Non-pigmented ciliary epithelial cell (primary cell): ENCODE results near the gene TCF7L2.

Experiments
- DNase-seq: peaks from one replicate; pipeline ENCODE4 v3.0.0-alpha.2; 2010; ENCODE audit warnings: low read depth

Gene TCF7L2

GRCh38 chr10:113023017-113023416 lies 73.0 kb downstream of the TCF7L2 start:
- DNase-seq, result no peak

DNA sequence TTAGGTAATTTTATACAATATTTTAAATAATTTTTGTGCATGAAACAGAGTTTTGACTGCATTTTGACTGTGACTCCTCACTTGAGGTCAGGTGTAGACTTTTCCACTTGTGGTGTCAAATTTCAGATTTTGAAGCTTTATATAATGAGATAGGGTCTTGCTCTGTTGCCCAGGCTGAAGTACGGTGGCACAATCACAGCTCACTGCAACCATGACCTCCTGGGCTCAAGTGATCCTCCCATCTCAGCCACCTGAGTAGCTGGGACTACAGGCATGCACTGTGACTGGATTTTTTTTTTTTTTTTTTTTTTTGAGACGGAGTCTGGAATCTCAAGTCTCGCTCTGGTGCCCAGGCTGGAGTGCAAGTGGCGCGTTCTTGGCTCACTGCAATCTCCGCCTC lies 74.9 kb downstream of the TCF7L2 start:
- DNase-seq, result no peak

GRCh38 chr10:113025487-113025886 lies 75.4 kb downstream of the TCF7L2 start:
- DNase-seq, result no peak

DNA sequence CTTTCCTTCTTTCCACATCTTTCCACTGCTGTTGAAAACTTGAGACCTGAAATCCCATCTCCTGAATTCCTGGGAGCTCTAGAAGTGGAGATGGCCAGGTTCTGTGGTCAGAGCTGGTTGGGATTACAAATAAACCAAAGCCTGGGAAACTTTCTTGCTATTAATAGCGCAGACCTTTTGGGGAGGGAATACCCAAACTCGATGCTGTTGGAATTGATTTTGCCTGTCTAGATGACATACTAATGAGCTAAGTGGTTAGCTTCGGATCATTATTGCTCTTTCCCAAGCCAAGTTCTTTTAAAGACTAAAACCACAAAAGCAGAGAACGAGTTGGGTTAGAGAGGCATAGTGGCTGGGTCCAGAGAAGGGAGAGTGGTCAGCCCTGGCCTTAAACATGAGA lies 76.6 kb downstream of the TCF7L2 start:
- peak; percentile 35 for DNase-seq

GRCh38 chr10:113027230-113027573 lies 77.2 kb downstream of the TCF7L2 start:
- no peak for DNase-seq

- no peak for DNase-seq
Measured at GRCh38 chr10:113027574-113028455, 77.8 kb downstream of the TCF7L2 start.

DNA sequence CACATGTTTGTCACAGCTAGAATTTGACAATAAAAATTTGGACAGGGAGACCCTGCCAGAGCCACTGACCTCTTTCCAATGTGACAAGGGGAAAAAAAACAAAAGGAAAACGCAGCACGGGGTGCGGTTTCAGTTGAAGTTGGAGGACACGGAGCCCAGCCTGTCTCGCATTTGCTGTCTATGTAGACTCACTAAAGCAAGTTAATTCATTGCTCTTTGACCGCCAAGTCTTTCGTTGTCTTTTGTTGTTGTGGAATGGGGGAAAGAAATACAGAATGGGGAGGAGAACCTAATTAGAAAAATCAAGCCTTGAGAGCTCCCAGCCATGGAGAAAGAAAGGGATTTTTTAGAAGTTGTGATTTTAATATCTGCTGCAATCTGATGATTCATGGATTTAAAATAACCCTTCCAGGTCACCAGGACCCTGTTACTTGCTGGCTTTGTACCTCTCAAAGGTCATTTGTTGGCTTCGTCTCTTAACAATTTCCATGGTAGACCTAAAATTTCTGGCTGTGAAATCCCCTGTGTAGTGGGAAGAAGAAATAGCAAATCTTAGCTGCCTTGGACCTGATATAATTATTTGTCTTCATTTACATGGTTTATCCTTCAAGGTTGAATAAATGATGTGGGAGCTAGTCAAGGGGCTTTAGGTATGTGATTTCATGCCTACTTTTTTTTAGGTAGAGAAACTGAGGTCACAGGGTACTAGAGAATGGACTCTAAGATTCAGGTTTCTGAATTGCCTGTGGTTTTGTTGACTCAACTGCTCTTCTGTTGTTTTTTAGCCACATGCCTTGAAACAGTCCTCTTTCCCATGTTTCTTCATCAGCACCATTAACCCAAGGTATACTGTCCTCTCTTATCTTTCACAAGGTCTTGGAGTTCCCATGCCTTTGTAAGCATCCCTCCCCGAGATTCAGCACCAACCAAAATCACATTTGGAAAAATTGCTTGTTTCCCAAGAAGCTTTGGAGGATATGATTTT lies 78.7 kb downstream of the TCF7L2 start:
- DNase-seq, result no peak

DNA sequence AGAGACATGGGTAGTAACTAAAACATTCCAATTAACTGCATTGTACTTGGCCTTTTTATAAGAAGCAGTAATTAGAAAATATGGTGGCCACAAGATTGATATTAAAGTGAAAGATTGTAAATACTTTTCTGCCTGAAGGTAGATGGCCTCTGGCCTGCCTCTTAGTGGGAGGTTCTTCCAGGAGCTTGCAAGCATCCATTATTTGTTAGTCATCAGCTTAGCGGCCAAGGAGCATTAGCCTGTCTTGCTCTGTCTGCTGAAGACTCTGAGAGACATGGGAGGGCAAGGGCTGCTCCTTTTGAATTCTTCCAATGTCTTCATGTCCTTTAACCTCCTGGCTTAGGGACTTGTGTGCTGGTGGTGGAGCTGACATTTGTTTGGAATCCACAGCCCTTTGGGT lies 80.4 kb downstream of the TCF7L2 start:
- DNase-seq, result no peak

DNA sequence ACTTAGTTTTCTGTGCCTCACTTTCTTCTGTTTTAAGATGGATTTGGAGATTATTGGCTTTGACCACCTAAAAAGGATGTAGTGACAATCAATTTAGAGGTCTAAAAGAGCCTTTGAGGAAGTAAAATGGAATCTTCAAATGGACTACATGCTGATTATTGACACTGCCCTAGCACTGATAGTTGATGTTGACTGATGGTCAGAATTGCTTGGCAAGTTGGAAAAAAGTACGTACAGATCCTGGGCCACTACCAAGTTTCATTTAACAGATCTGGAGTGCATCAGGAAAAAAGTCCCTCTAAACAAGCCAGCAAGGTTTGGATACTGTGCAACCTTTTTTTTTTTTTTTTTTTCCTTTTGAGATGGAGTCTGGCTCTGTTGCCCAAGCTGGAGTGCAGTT lies 81.1 kb downstream of the TCF7L2 start:
- DNase-seq, result no peak

DNA sequence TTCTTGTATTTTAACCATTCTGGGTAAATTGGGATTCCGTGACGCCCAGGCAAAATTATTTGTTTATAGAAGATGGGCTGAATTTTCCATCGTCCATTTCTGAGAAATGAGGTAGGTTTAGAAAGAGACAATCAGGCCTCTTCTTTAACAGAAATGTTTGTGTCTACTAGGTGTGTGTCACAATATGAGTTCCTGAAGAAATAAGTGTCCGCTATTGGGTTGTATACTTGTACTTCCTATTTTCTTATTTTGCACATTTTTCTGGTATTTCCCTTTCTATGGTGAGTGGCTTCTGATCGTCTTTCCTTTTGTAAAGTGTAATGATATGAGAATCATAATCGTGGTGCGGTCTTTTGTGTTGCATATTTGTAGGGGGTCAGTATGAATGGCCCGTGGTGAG lies 83.9 kb downstream of the TCF7L2 start:
- no peak for DNase-seq

DNA sequence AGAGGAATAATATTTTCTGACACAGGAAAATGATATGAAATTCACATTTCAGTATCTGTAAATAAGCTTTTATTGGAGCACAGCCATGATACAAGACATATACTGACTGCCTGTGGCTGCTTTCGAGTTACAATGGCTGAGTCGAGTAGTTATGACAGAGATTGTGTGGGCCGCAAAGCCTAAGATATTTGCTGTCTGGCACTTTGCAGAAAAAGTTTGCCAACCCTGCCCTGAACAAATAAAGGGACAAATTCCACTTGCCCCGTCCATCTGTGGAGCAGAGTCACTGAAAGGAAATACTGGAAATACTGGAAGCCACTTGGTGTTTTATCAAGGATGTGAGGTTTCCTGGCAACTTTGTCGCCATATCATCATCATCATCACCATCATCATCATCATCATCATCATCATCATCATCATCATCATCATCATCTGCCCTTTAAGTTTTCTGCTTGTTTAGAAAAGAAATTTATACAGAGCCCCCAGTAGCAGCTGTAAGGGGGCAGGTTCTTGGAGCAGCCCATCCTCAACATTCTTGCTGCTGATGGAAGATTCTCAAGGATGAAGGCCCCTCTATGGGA lies 85.8 kb downstream of the TCF7L2 start:
- no peak for DNase-seq

GRCh38 chr10:113036619-113037018 lies 86.6 kb downstream of the TCF7L2 start:
- no peak for DNase-seq

DNA sequence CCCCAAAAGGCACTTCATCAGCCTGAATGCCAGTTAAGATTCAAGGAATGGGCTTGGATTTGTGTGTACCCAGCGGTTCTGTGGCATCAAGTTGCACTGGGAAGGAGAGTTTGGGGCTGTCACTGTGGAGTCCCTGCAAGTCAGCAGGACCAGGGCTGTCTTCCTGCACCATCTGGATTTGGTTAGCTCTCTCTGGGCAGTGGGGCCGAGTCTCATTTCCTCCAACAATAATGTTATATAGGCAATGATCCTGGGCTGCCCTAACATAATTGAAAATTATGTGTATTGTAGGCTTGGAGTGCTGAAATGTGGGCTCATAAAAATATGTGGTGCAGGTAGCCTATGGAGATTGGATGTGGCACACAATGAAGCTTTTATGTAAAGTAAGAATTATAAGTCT lies 87.2 kb downstream of the TCF7L2 start:
- DNase-seq, result no peak

GRCh38 chr10:113038183-113038582 lies 88.1 kb downstream of the TCF7L2 start:
- DNase-seq, result no peak

DNA sequence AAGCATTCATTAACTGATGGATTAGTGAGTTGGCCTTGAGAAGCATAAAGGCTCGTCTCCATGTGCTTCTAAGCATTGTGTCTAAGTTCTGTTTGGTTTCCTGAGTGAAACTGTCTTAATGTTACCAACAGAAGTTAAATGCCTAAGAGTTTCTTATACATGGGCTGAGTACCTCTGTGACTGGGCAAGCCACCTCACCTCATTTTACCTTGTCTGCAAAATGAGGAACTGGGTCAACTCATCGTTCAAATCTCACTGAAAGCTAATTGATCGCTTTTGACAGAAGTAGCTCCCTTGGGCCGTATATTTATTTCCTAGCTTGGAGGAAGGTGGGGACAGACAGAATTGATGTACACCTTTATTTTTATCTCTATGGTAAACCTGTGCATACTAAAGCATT lies 88.9 kb downstream of the TCF7L2 start:
- DNase-seq, result no peak

DNA sequence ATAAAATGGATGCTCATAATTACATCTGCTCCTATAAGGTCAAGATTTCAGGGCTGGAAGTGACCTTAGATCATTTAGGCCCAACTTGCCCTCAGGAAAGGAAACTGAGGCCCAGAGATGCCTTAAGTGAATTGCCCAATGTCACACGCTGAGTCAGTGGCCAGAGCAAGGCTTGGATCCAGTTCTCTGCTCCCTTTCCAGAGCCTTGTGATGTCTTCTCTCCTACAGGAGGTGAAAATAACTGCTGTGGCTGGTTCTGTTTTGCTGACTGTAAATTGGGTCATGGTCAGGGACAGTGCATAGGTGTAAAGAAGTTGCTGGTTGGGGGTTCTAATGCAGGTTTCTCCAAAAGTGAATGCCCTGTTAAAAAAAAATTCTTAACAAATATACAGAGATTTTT lies 91.3 kb downstream of the TCF7L2 start:
- DNase-seq, result no peak

- no peak for DNase-seq
Measured at GRCh38 chr10:113041841-113042750, 92.0 kb downstream of the TCF7L2 start.

DNA sequence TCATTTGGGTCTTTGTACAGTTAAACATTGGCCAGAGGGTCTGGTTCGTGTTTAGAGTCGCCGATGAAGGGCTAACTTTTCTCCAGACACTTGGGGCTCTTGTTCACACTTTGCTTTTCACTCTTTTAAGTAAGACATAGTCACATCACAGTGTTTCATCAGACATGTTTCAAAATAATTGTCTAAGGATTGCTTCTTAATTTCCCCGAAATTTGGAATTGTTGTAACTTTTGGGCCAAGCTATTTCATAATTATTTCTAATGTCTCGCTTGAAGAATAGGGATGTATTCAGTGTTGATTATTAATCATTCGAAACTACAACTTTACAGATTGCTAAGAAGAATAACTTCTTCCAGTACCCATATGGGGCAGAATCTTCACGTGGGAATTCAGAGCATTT lies 92.8 kb downstream of the TCF7L2 start:
- DNase-seq, result no peak

GRCh38 chr10:113044016-113044755 lies 94.1 kb downstream of the TCF7L2 start:
- no peak for DNase-seq

- peak; percentile 86 for DNase-seq
Measured at GRCh38 chr10:113045147-113046055, 95.4 kb downstream of the TCF7L2 start.
